Thymus (tissue), 11 donors: Measurements from ENCODE around the gene KIAA1191. TPM values are rescaled to one million over a fixed set of nuclear protein-coding genes. Genes with fewer than 3 reads are reported as not detected.
A peak's percentile ranks its signal among the peaks of the same experiment; 100 is the strongest.

Experiments
- DNase-seq, 9 donors: peaks; one replicate each; pipeline ENCODE4 v3.0.0-alpha.2; 2013; ENCODE audit warnings: low spot score in 9 of 9, low read depth in 6 of 9, missing footprints in 1 of 9
- H3K27ac ChIP-seq, 2 donors: one replicate each; pipeline ENCODE4 v1.5.1; 2013; ENCODE audit warnings: control low read depth in 1 of 2, low read depth in 1 of 2, low read length in 1 of 2, mild to moderate bottlenecking in 1 of 2, moderate library complexity in 1 of 2
- H3K27me3 ChIP-seq, 2 donors: one replicate each; pipeline ENCODE4 v1.5.1; 2013; ENCODE audit warnings: low read length in 1 of 2; ENCODE audit not compliant: control insufficient read depth in 2 of 2, insufficient read depth in 1 of 2
- H3K36me3 ChIP-seq, 2 donors: one replicate each; pipeline ENCODE4 v1.5.1; 2013; ENCODE audit warnings: low read length in 1 of 2, mild to moderate bottlenecking in 1 of 2, moderate library complexity in 1 of 2; ENCODE audit not compliant: control insufficient read depth in 2 of 2, insufficient read depth in 2 of 2
- H3K4me1 ChIP-seq, 2 donors: one replicate each; pipeline ENCODE4 v1.5.1; 2013; ENCODE audit warnings: low read length in 2 of 2; ENCODE audit not compliant: control insufficient read depth in 2 of 2, insufficient read depth in 2 of 2
- H3K4me3 ChIP-seq, 2 donors: one replicate each; pipeline ENCODE4 v1.5.1; 2013; ENCODE audit warnings: low read length in 2 of 2, control low read depth in 1 of 2, mild to moderate bottlenecking in 1 of 2
- H3K9me3 ChIP-seq, 2 donors: one replicate each; pipeline ENCODE4 v1.5.1; 2013; ENCODE audit warnings: low read length in 1 of 2, mild to moderate bottlenecking in 1 of 2; ENCODE audit not compliant: control insufficient read depth in 2 of 2, insufficient read depth in 1 of 2
- WGBS: extraction: QIAGEN DNeasy Blood & Tissue Kit; methylation state at CpG from one replicate; pipeline ENCODE4 v1.1.7; 2013; 5-methylcytosine and 5-hydroxymethylcytosine counted together
- polyA plus RNA-seq: library from polyadenylated mRNA; stranded (reverse); fragments of 200-250 nt; gene quantifications from one replicate; pipeline ENCODE4 v1.2.3, GENCODE V29; 2013
- total RNA-seq: library from RNA; stranded (reverse); fragments of 120-200 nt; gene quantifications from one replicate; pipeline ENCODE4 v1.2.4, GENCODE V29; 2013
- donor health status: healthy.

KIAA1191 gene
- total and polyA plus RNA-seq, 2 donors, result 36.4 to 56.0 TPM

- Histone ChIP-seq H3K36me3 (peaks cover 41 to 43% of the 10 kb centered on the region in 2 donors), H3K9me3 (peaks cover 0 to 7% of the 10 kb centered on the region in 2 donors), H3K27ac (no peak overlapping the region), H3K4me1 (peaks cover 7 to 18% of the 10 kb centered on the region in 2 donors), H3K27me3 (no peaks in the 10 kb centered on the region), H3K4me3 (no peak overlapping the region)
- WGBS, result 98% methylated on average over 4 of the region's 4 CpGs
- no peak for DNase-seq
These were observed 30.4 kb upstream of the KIAA1191 start for GRCh38 chr5:176391999-176392398.

- H3K36me3 ChIP-seq, result peaks cover 39% of the 10 kb centered on the region in 2 donors
- no peak overlapping the region for H3K27ac ChIP-seq
- no peak overlapping the region for H3K4me3 ChIP-seq
- WGBS, result 83% methylated on average over 4 of the region's 4 CpGs
- H3K27me3 ChIP-seq, result no peaks in the 10 kb centered on the region
- H3K4me1 ChIP-seq, result peaks cover 7 to 21% of the 10 kb centered on the region in 2 donors
- peaks cover 0 to 7% of the 10 kb centered on the region in 2 donors for H3K9me3 ChIP-seq
- DNase-seq, result no peak
These were observed 29.9 kb upstream of the KIAA1191 start for GRCh38 chr5:176391479-176391878.

- H3K9me3 ChIP-seq, result peaks cover 0 to 7% of the 10 kb centered on the region in 2 donors
- WGBS, result 29% methylated on average over 41 of the region's 41 CpGs
- peaks cover 7 to 22% of the 10 kb centered on the region in 2 donors for H3K4me1 ChIP-seq
- peaks cover 34 to 51% of the 10 kb centered on the region in 2 donors for H3K36me3 ChIP-seq
- H3K4me3 ChIP-seq, result peak overlapping the region; percentile 70 to 97
- peak overlapping the region; percentile 95 to 98 for H3K27ac ChIP-seq
- no peaks in the 10 kb centered on the region for H3K27me3 ChIP-seq
- no peak for DNase-seq
These were observed 27.9 kb upstream of the KIAA1191 start for GRCh38 chr5:176389135-176390123.

- Histone ChIP-seq H3K4me1 (peaks cover 7 to 22% of the 10 kb centered on the region in 2 donors), H3K27me3 (no peaks in the 10 kb centered on the region), H3K4me3 (peak within 1 kb of the TSS; percentile 70 to 97), H3K36me3 (peaks cover 39 to 55% of the 10 kb centered on the region in 2 donors), H3K27ac (peak within 1 kb of the TSS; percentile 96 to 98), H3K9me3 (peaks cover 0 to 7% of the 10 kb centered on the region in 2 donors)
- WGBS, result under 1% methylated on average over 47 of the region's 47 CpGs
- peak; percentile 96 to 100 (median 98) for DNase-seq
These were observed 27.0 kb upstream of the KIAA1191 start, which contains the start of the genes HIGD2A and NOP16 for GRCh38 chr5:176388444-176389134. Gene HIGD2A (plus strand): TSS chr5:176388751. CDS start chr5:176388820, 69 bp downstream. Gene NOP16 (minus strand): TSS chr5:176388598. CDS start chr5:176388539, 59 bp downstream.

- Histone ChIP-seq H3K36me3 (peaks cover 42 to 55% of the 10 kb centered on the region in 2 donors), H3K4me1 (peaks cover 7 to 22% of the 10 kb centered on the region in 2 donors)
These were observed 26.5 kb upstream of the KIAA1191 start for GRCh38 chr5:176388003-176388443.

GRCh38 chr5:176387384-176387925 is 25.9 kb upstream of the KIAA1191 start:
- 45% methylated on average over 8 of the region's 8 CpGs for WGBS
- Histone ChIP-seq H3K36me3 (peaks cover 38 to 56% of the 10 kb centered on the region in 2 donors), H3K4me3 (peak overlapping the region; percentile 70 to 97), H3K4me1 (peaks cover 7 to 22% of the 10 kb centered on the region in 2 donors), H3K9me3 (peaks cover 0 to 7% of the 10 kb centered on the region in 2 donors), H3K27ac (no peak overlapping the region), H3K27me3 (no peaks in the 10 kb centered on the region)
- DNase-seq, result no peak

More at GRCh38 chr5:176388003-176388443, 26.5 kb upstream of the KIAA1191 start:
- Histone ChIP-seq H3K27me3 (no peaks in the 10 kb centered on the region), H3K27ac (no peak overlapping the region), H3K4me3 (peak overlapping the region; percentile 70 to 97), H3K9me3 (peaks cover 0 to 7% of the 10 kb centered on the region in 2 donors)
- WGBS, result under 1% methylated on average over 29 of the region's 29 CpGs
- DNase-seq, result no peak

- Histone ChIP-seq H3K27me3 (no peaks in the 10 kb centered on the region), H3K36me3 (peaks cover 41 to 56% of the 10 kb centered on the region in 2 donors), H3K27ac (no peak overlapping the region), H3K4me3 (no peak overlapping the region), H3K9me3 (peaks cover 0 to 7% of the 10 kb centered on the region in 2 donors), H3K4me1 (peaks cover 7 to 22% of the 10 kb centered on the region in 2 donors)
- DNase-seq, result no peak
- WGBS, result 96% methylated on average over 1 of the region's 1 CpG
These were observed 24.9 kb upstream of the KIAA1191 start for GRCh38 chr5:176386491-176386890.

GRCh38 chr5:176384991-176385390 is 23.4 kb upstream of the KIAA1191 start:
- 98% methylated on average over 12 of the region's 12 CpGs for WGBS

More at GRCh38 chr5:176384991-176385390, 23.4 kb upstream of the KIAA1191 start:
- DNase-seq, result no peak
- Histone ChIP-seq H3K4me3 (no peak overlapping the region), H3K4me1 (peaks cover 7 to 22% of the 10 kb centered on the region in 2 donors), H3K27ac (no peak overlapping the region), H3K27me3 (no peaks in the 10 kb centered on the region), H3K9me3 (peaks cover 0 to 7% of the 10 kb centered on the region in 2 donors), H3K36me3 (peaks cover 37 to 53% of the 10 kb centered on the region in 2 donors)
